Transverse colon (tissue), 4 donors: ENCODE measurements around the gene NUDT15. TPM values are rescaled to one million over a fixed set of nuclear protein-coding genes. Genes with fewer than 3 reads are reported as not detected.

Experiments used
- DNase-seq: peaks from one replicate; pipeline ENCODE4 v3.0.0-alpha.2; 2019
- H3K27ac ChIP-seq, 4 donors: fragments of 200-600 bp; sonication (generic); 2 replicates each; pipeline ENCODE4 v1.5.1; 2016 to 2018; ENCODE audit warnings: inconsistent platforms in 4 of 4
- H3K27me3 ChIP-seq: fragments of 200-600 bp; sonication (generic); 2 replicates; pipeline ENCODE4 v1.5.1; 2017; ENCODE audit warnings: inconsistent platforms
- H3K36me3 ChIP-seq, 4 donors: fragments of 200-600 bp; sonication (generic); 2 replicates each; pipeline ENCODE4 v1.5.1; 2017 to 2019; ENCODE audit warnings: inconsistent platforms in 4 of 4
- H3K4me1 ChIP-seq, 4 donors: fragments of 200-600 bp; sonication (generic); 2 replicates each; pipeline ENCODE4 v1.5.1; 2017 to 2020; ENCODE audit warnings: inconsistent platforms in 4 of 4
- H3K4me3 ChIP-seq, 4 donors: fragments of 200-600 bp; sonication (generic); 1 replicate in 1 of 4; 2 replicates in 3 of 4; pipeline versions ENCODE4 v1.5.1 to v1.6.1; 2017 to 2019; ENCODE audit warnings: inconsistent platforms in 4 of 4
- H3K9me3 ChIP-seq, 2 donors: fragments of 200-600 bp; sonication (generic); 2 replicates each; pipeline ENCODE4 v1.5.1; 2017 to 2019; ENCODE audit warnings: inconsistent platforms in 2 of 2
- CTCF ChIP-seq, 5 experiments: fragments of 200-600 bp in 3 of 5; fragments of 450-650 bp in 2 of 5; sonication (generic) in 3 of 5; IDR thresholded peaks; 1 replicate in 2 of 5; 2 replicates in 3 of 5; pipeline ENCODE4 v1.5.1; 2016 to 2017; ENCODE audit warnings: antibody characterized with exemption in 5 of 5, inconsistent platforms in 3 of 5, mild to moderate bottlenecking in 2 of 5, moderate library complexity in 1 of 5
- EP300 ChIP-seq: sonication (generic); formaldehyde crosslinking; IDR thresholded peaks from one replicate; pipeline ENCODE4 v1.6.1; 2017; ENCODE audit warnings: antibody characterized with exemption, low read depth
- POLR2A ChIP-seq: fragments of 450-650 bp; IDR thresholded peaks from one replicate; pipeline ENCODE4 v1.6.1; 2016; ENCODE audit warnings: antibody characterized with exemption, mild to moderate bottlenecking, moderate library complexity
- POLR2AphosphoS5 ChIP-seq, 3 donors: sonication (generic); formaldehyde crosslinking; IDR thresholded peaks; one replicate each; pipeline ENCODE4 v1.6.1; 2016; ENCODE audit warnings: antibody characterized with exemption in 3 of 3
- WGBS, 2 donors: methylation state at CpG; one replicate each; pipeline ENCODE4 v1.1.5; 2018; ENCODE audit warnings: low coverage in 1 of 2; 5-methylcytosine and 5-hydroxymethylcytosine counted together
- in situ Hi-C, 4 donors: fragments of 200-750 bp; cut with MboI; loops; one replicate each; pipeline versions ENCODE4 v1.15.0 to v1.15.1; 2017; ENCODE audit warnings: low sequenced_read_pairs in 3 of 4, low pct_ligation_motif_present in 1 of 4, low pct_unique_long_range_greater_than_20kb in 1 of 4
- intact Hi-C: fragments of 100-400 bp; cut with DNase I; formaldehyde crosslinking; loops from one replicate; pipeline ENCODE4 v1.15.1; 2023; ENCODE audit warnings: low total_unique reads
- total RNA-seq, 4 donors: library from RNA; depleted of rRNA; stranded (reverse); fragments of >200 nt; gene quantifications; one replicate each; pipeline ENCODE4 v1.1.0, GENCODE V29; 2016

The NUDT15 gene
- total RNA-seq, 4 donors from 2014 or later = 0.40 to 16.1 (median 11.4) TPM

- no peak overlapping the region for H3K27ac ChIP-seq
- H3K36me3 ChIP-seq = no peaks in the 10 kb centered on the region
- peaks cover 10 to 25% (median 15%) of the 10 kb centered on the region in 4 donors for H3K4me1 ChIP-seq
- intact Hi-C loops = loop anchor here (5.0 kb wide), 1 partner anchor 1761 kb away; no protein-coding TSS in a partner anchor
- 58 to 66% methylated on average over 3 of the region's 3 CpGs for WGBS, 2 donors
- in situ Hi-C loops = loop anchor here in 1 of 4 donors (25.0 kb wide), 1 partner anchor 666 kb away; no protein-coding TSS in a partner anchor
- H3K27me3 ChIP-seq = no peaks in the 10 kb centered on the region
- TF ChIP-seq POLR2A (no peak), CTCF (IDR thresholded peaks at IDR 0.05) (no peak), EP300 (no peak), POLR2AphosphoS5 (IDR thresholded peaks at IDR 0.05) (no peak)
- DNase-seq = no peak
- no peaks in the 10 kb centered on the region for H3K9me3 ChIP-seq
- no peak overlapping the region for H3K4me3 ChIP-seq
Observed at GRCh38 chr13:48096670-48097069, 59.1 kb downstream of the NUDT15 start.

Other genes with a start within 250 kb of the NUDT15 start
- gene SUCLA2, start 36.5 kb upstream of the NUDT15 start, total RNA-seq = 10 to 100 TPM; 36.8 to 50.1 (median 40.5) TPM
- 10 to 100 TPM; 31.4 to 39.7 (median 37.2) TPM for gene MED4, start 57.4 kb downstream of the NUDT15 start, total RNA-seq
- gene ITM2B, start 195.5 kb downstream of the NUDT15 start, total RNA-seq = 100 to 1,000 TPM; 117 to 352 (median 310) TPM